Measurements from ENCODE around the gene CYTH1.

Gene CYTH1

DNA sequence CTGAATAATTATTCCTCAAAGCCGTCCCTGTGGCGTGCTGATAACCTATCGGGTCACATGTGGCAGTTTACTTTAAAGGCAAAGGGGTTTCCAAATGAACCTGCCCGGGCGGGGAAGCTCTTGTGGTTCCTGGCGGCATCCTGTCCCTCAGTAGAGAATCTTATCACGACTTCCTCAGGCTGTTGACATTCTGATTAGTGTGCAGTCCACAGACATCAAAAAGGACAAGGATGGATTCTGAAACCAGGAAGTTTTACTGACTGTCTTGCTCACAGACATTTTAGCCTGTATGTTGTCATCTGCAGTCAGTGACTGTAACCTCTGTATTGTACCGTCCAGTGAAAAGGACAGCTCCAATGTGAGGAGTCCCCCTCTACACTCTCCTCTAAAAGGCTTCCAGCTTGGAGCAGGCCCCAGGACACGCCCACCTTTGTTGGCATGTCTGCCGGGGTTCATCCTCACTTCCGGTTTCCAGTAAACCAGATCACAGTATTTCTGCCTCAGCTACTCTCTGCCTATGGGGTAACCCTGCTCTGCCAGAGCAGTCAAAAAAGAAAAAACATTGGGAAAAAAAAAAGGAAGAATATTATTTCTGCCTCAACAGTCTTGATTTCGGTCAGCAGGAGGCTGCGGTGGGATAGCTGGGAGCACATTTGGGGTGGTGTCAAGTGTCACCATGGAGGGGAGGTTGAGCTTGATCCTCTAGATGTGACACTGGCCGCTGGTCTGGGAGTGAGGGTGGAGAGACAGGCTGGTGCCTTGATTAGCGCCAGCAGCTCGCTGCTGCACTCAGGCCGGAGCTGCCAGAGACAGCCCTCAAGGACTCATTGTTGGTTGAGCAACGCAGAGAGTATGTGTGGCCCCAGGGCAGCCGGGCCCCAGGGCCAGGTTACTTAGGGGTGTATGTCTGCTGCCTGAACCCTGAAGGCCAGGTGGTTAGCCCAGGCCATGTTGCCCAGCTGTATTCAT is 115.8 kb downstream of the CYTH1 start:
- peak; percentile 35 for DNase-seq

DNA sequence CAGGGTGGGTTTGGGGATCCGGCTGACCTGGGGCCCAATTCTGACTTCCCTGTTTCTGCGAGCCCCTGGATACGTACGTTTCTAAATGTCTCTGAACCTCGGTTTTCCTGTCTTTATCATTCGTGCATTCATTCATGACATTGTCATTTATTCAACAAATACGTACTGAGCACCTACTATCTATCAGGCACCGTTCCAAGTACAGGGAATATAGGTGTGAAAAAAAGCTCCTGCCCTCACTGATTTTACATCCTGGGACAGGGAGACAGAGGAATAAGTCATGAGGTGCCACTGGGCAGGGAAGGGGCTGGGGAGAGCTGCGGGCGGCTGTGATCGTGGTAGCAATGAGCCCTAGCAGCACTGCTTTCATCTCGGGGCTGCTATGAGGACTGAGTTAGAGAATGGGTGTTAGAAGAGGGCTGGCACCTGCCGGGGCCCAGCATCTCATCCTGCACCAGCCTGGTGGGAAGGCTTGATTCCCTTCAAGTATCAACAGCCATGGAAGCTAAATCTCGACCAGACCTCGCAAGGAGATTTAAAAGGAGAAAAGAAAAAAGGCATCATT is 116.6 kb downstream of the CYTH1 start:
- no peak for DNase-seq

DNA sequence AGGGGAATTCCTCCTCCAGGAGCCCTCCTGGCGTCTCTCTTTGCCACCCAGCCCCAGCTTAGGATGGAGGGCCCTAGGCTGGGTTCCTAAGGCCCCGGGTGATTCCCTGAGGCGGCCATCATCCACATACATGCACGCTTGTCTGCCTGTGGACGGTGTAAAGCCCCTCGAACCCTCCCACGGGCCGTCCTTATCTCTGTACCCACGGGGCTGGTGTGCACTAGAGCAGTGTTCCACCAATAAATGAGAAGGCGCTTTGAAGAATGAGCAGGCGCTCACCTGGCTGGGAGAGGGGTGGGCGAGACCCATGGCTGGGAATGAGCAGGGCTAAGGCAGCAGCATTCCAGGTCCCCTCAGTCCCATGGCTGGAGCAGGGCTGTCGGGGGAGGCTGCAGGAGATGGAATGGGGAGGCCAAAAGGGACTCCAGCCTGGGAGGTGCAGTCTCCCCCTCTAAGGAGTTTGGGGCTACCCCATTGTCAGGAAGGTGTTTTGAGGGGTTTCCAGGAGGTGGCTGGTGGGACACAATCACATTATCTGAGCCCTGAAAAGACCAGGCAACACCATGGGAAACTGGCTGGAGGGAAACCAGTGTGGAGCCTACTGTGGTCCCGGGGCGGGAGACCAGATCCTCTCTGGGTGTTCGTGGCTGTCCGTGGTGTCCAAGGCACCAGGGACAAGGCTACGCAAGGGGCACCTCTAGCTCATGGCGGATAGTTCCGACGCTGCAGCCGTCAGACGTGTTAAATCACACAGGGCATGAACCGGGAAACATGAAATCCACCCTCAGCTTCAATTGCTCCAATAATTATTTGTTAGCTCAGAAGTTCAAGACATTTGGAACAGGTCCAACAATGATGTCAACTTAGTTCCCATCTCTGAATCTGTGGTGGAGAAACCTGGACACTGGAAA is 117.3 kb downstream of the CYTH1 start:
- DNase-seq = no peak

DNA sequence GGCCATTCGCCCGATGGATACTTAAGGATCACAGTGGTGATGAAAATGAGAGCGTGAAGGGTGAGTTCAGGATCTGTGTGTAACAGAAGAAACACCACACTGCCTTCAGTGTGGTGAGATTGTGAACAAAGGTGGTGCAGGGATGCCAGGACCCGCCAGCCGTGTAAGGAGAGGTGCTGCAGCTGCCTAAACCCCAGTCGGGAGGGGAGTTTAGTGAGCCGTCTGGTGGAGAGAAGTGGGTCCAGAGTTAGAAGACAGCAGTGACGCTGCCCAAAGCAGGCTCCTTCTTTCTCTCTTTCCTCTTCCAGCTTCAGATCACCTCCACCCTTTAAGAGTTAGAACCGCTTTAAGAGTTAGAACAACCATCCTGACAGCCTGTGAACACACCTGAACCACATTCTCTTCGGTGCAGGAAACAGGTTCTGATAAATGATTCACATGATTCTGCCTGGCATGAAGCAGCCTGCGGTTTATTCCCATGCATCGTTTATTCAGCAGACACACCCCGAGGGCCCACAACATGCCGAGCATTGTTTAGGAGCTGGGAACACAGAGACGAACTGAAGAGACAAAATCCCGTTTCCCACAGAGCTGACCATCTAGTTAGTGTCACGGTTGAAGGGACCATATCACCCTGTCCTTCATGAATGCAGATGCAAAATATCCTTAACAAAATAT is 120.8 kb downstream of the CYTH1 start:
- DNase-seq = no peak

DNA sequence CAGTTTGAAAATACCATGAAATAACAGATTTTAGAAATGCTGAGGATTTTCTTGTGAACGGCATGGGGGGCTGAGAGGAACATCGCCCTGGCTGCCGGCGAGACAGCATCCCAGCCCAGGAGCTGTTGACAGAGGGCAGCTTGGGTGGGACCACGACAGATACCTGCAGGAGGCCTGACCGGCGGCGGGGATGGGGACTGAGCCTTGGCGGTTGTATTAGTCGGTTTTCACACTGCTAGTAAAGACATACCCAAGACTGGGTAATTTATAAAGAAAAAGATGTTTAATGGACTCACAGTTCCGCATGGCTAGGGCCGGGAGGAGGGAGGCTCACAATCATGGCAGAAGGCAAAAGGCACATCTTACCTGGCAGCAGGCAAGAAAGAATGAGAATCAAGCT is 122.5 kb downstream of the CYTH1 start:
- DNase-seq = no peak

DNA sequence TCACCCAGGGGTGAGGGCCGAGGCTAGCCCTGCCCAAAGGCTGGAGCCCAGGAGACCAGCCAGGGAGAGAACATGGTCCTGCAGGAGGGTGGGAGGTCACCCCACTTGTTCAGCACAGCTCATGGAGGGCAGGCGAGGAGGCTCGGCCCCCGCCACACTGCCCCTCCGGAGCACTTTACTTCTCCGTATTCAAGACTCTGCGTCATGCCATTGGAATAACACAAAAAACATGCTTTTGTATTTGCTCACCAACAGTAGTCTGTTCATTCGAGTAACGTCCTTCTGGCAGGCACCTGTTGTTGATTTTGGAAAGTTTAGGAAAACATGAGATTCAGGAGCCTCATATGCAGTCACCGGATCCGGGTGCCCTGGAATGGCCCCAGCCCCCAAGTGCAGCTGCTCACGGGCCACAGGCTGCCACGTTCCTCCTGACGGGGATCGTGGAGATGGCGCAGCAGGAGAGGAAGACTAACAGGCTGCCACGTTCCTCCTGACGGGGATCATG is 123.7 kb downstream of the CYTH1 start:
- no peak for DNase-seq

DNA sequence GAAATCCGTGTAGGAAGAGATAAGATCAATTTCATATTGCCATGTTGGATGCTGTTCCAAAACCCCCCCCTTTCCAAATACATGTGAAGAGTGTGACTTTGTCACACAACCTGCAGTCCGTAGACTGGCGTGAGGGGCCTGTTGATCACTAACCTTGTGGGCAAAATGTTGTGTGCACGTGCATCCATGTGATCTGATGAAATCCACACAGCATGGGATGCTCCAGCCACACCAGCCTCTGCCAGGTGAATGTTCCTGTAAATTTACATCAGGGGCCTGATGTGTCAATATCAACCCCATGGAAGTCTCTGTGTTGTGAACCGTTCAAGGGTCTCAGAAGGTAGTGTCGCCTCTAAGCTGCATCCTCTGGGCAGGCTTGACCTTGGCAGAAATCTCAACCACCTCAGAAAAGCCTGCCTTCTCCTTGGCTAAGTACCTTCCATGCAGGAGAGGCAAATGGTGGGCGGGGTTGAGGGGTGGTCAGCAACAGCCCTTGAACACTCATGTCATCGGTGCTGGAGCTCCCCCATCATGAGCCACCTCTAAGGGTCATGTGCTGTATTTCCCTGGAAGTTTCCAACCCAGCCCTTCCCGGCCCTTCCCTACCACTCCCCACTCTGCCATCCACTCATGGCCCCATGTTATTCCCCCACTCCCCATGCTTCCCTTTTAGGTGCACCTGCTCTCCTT is 126.7 kb downstream of the CYTH1 start:
- DNase-seq = no peak

DNA sequence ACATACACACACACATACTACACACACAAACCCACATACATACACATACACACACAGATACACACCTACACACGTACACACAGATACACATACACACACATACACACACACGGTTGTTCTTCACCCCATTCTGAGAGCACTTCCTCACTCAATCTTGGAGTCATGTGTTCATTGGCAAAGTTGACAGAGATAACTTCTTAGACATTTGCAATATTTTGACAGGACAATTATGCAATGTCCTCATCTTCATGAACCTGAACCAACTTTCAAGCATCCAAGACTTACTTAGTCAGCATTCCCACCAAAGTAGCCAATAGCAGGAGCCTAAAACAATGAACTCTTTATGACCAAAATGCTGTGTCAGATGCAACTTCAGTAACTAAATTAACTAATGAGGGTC is 127.7 kb downstream of the CYTH1 start:
- DNase-seq = no peak

DNA sequence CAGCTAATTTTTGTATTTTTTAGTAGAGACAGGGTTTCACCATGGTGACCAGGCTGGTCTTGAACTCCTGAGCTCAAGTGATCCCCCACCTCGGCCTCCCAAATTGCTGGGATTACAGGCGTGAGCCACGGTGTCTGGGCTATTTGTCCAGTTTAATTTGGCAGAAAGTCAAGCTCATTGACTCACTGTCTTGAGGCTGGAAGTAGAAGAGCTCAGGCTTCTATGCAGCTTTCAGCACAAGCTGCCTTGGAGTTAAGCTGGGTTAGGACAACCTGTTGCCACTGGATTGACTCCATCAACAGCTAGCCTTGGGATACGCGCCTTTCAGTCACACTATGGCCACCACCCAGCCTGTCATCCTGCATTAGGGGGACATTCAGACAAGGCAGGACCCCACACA is 128.7 kb downstream of the CYTH1 start:
- DNase-seq = no peak

DNA sequence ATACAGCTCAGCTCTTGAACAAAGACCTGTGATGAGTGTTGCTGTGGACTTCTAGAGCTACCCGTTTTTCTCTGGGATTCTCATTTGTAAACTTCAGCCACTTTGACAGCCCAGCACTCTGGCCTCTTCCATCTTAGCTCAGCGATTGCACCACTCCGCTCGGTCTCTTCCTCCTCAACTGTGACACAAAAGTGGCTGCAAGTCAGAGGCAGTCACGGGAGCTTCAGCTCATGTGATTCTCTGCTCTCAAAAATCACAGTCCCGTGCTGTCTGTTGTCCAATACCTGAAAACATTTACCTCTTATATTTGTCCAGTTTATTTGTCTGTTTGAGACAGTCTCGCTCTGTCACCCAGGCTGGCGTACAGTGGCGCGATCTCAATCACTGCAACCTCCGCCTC is 129.2 kb downstream of the CYTH1 start:
- no peak for DNase-seq

DNA sequence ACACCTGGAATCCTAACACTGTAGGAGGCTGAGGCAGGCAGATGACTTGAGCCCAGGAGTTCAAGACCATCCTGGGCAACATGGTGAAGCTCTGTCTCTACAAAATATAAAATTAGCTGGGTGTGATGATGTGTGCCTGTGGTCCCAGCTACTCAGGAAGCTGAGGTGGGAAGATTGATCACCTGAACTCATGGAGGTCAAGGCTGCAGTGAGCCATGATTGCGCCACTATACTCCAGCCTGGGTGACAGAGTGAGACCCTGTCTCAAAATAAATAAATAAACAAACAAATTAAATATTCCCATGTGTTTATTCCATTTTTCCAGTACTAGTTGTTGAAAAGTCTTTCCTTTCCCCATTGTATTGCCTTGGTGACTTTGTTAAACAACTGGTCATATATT is 130.0 kb downstream of the CYTH1 start:
- DNase-seq = no peak

DNA sequence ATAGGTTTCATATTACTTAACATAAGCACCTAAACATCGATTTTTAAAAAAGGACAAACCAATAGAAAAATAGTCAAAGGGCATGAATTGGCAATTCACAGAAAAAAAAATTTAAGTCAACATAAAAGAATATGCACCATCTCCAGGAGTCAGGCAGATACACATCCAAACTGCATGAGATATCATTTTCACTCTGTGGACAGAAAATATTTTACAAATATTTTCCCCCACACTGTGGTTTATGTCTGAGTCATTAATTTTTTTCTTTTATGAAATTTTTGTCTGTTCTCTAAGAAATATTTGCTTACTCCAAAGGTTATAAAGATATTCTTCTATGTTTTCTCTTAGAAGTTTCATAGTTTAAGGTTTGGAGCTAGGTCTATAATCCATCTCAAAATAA is 130.5 kb downstream of the CYTH1 start:
- DNase-seq = no peak

DNA sequence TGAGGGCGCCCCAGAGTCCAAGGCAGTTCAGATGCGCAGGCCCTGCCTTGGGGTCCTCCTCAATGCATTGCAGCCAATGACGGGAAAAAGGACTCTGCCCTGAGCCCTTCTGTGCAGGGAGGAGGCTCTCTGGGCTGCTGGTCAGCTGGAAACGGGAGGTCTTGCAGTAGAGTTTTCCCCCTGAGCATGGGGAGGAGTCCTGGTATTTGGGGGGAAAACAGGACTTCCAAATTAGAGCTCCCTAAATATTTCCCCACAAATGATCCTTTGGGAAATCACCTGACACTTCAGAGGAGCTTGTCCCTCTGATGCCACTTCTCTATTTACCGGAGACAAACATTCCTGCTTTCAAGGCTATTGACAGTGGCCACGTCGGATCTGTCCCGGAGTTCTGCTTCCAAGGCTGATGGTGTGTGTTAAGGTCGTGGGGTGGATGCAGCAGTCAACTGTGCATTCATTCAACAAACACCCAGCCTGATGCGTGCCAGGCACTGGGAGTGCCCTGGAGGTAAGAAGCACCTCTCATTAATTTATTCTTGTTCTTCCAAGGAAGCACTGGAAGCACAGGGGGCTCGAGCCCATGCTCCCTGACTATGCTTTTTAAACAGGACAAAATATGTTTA is 131.9 kb downstream of the CYTH1 start:
- no peak for DNase-seq

DNA sequence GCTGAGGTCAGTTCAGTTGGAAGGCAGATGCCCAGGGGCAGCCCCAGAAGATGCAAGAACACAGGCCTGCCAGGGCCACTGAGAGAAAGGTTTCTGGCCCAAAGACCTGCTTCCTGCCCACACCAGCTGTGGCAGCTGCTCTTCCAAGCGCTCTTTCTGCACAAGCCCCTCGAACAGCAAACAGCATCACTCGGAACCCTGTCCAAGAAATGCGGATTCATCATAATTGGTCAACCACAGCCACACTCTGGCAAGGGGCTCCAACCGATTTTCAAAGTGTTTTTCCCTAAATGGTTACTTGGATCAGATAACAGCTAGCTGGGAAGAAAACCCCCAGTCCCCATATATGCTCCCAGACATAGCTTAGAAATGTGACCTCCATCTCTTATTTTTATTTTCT is 133.8 kb downstream of the CYTH1 start:
- no peak for DNase-seq

DNA sequence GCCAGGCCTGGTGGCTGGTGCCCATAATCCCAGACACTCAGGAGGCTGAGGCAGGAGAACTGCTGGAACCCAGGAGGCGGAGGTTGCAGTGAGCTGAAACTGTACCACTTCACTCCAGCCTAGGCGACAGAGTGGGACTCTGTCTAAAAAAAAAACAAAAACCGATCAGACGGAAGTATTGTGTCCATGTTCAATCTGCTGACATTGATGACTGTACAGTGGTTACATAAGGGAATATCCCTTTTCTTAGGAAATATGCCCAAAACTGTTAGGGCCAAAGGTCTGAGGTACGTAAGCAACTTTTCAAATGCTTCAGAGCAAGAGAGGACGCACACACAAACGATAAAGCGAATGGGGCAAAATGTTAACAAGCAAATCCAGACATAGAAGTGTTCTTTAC is 135.0 kb downstream of the CYTH1 start:
- DNase-seq = no peak

DNA sequence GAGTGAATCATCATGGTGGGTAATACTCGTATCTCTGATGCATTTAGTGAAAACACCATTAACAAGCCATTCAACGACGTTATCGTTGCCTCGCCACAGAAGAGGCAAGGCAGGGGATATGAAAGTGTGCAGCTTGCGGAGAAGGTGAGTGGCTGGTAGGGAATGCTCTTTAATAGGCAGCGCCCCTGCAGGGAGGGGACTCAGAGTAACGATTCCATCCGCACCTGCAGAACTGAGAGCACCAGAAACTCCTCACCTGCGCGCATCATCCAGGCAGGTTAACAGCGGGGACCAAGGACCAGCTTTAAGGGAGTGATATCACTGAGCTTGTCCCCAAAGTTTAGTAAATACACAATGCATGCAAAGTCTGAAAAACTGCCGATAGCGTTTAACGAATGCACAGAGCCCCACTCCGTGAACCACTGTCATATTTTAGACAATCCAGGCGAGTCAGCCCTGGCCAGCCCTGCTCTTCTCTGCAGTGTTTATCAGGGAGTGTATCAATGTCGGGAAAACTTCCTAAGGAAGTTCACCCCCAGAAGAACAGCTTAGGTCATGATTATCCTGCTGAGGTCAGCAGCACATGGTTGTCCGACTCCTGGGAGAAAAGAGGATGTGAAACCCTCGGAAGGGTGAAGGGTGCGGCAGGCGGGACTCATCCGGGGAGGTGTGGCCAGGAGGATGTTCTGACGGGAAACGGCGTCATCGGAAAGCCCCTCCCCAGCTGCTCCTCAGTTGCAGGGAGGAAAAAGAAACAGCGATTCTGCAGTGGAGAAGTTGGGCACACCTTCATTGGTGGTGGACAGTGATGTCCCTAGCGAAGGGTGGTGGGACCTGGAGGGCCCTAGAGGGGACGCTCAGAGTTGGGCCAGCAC is 136.4 kb downstream of the CYTH1 start:
- peak; percentile 68 for DNase-seq

DNA sequence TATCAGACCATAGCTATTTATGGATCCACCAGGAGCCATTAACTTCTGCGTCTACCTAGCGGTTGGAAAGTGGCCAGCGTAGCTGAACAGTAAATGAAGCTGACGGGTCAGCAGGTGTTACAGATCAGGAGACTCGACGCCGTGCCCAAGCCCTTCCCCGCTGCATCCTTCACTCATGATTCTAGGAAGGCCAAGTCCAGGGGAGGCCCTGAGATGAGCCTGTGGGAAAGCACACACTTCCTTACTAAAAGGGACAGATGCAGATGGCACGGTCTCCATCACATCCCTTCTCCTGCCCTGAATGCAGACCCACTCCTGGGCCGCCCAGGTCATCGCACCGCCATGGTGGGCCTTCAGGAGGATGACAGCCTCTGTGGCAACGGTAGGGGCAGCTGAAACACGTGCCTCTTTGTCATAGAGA is 137.1 kb downstream of the CYTH1 start:
- no peak for DNase-seq

DNA sequence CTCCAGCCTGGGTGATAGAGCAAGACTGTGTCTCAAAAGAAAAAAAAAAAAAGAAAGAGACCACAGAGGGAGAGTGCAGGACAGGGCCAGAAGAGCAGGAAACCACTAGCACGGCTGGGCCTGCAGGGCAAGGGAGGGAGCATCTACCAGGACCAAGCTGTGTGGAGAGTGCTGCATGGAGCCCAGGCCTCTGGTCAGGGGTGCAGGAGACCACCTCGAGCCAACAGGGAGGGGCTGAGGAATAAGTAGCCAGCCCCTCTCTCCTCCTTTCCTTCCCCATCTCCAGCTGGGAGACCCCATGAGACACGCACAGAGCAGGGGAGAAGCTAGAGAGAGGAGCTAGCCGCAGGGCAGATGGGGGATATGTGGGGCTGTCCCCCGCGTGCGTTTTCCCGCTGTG is 137.8 kb downstream of the CYTH1 start:
- DNase-seq = no peak

DNA sequence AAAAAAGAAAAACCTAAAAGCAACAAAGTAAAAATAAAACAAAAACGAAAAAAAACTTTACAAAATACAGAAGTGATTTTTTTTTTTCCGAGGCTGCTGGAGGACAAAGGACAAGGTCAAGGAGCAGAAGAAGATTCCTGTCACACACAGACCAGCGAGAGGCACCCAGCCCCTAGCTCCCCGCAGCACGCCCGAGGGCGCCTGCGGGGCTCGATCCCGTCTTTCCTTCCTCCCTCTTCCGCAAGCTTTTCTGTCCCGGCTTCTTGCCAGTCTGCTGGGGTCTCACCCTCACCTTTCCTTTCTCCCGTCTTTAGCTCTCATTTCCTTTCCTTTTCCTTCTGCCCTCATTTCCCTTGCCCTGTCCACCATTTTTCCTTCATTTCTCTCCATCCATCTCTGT is 138.7 kb downstream of the CYTH1 start:
- no peak for DNase-seq

DNA sequence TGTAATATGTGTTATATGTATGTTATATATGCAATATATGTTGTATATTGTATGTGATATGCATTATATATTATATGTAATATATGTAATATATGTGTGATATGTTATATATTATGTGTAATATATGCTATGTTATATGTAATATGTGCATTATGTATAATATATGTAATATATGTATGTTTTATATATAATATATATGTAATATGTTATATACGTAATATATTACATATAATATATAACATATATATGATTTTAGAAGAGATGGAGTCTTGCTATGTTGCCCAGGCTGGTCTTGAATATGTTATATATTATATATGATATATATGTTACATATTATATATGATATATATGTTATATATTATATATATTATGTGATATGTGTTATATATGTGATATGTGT is 139.4 kb downstream of the CYTH1 start:
- no peak for DNase-seq

DNA sequence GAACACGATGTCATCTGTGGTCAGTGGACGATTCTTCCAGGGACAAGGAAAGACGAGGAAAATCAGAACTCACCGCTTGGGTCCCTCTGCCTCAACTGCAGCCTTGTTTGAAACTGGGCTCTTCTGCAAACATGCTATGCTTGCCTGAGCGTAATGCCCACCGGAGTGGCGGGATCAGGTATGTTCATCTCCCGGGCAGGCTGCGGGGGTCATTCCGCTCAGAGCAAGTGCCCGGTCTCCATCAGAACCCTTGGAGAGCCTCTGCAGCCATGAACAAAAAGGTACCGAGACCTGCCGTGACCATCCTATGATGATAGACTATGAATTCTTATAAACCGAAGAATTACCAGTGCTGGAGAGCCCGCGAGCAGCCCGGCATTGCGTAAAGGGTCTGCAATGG is 140.4 kb downstream of the CYTH1 start:
- DNase-seq = no peak

Measured in stimulated activated CD4-positive, alpha-beta T cell treated with anti-CD3 and anti-CD28 coated beads, Interleukin-4, amount 100 ng/mL, for 1 hour (primary cell).